Measurements from ENCODE around the gene NOVA2.

- no peak for TF ChIP-seq RARB (CRISPR knock-in tag; IDR thresholded peaks at IDR 0.05)
- TF ChIP-seq CSDC2 (CRISPR knock-in tag; IDR thresholded peaks at IDR 0.05), result no peak
- TF ChIP-seq PPARA (CRISPR knock-in tag; IDR thresholded peaks at IDR 0.05; ENCODE audit: borderline replicate concordance), result no peak
- TF ChIP-seq CSRNP3 (CRISPR knock-in tag; IDR thresholded peaks at IDR 0.05), result no peak
- no peak for TF ChIP-seq PATZ1 (CRISPR knock-in tag; IDR thresholded peaks at IDR 0.05; ENCODE audit: borderline replicate concordance)
- no peak for TF ChIP-seq ZFP3 (CRISPR knock-in tag; IDR thresholded peaks at IDR 0.05)
- no peak for TF ChIP-seq POU6F1 (CRISPR knock-in tag; IDR thresholded peaks at IDR 0.05; ENCODE audit: borderline replicate concordance, low read depth)
- no peak for TF ChIP-seq ZFP30 (CRISPR knock-in tag; IDR thresholded peaks at IDR 0.05)
- no peak for TF ChIP-seq TCF4 (CRISPR knock-in tag; IDR thresholded peaks at IDR 0.05; ENCODE audit: borderline replicate concordance)
- TF ChIP-seq TSHZ2 (CRISPR knock-in tag; IDR thresholded peaks at IDR 0.05), result no peak
- no peak for TF ChIP-seq ZNF8 (CRISPR knock-in tag; IDR thresholded peaks at IDR 0.05)
Measured at GRCh38 chr19:46014941-46015686, 41.4 kb upstream of the NOVA2 start.

Data from SK-N-SH treated with all-trans-retinoic acid at 6 μM for 48 hours (cell line).